CMK (cell line): ENCODE results near the gene BICDL1.
"Not testable (repeated sequence)": the region's sequence is repeated elsewhere in the genome, so short reads cannot be mapped to it uniquely, and the experiment has no call there.

Experiments
- DNase-seq: peaks from one replicate; pipeline ENCODE4 v3.0.0-alpha.2; 2010; ENCODE audit warnings: low read depth

The BICDL1 gene

DNA sequence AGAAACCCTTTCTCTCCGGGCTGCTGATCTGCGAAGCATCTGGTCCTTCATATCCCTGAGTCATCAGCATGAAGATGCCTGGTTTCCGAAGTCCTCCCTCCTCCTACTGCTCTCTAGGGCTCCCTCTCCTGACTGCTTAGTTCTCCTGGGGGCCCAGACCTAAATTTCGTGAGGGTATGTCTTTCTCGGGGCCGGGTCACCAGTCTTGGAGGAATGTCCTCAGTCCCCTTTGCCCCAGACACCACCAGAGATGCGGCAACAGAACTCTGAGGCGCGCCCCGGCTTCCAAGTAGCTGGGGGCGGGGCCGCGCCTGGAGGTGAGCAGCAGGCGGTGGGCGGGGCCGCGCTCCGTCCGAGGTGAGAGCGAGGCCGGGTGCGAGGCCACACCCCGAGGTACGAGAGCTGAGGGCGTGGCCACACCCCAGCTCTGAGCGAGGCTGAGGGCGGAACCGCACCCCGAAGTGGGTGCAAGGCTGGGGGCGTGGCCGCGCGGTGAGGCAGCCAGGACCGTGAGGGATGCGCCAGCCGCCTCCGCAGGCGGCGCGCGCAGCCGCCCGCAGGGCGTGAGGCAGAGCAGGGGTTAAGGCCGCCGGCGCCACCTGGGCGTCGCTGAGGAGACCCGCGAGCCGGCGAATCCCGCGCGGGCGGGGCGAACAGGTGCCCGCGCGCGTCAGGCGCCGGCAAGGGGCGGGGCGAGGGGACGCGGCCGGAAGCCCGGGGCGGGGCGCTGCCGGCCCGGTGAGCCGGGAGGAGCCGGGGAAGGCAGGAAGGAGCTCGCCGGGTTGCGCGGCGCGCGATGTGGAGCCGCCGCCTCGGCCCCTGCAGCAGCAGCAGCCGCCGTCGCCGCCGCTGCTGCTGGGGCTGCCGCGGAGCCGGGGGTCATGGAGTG lies at the start of gene BICDL1:
BICDL1 (plus strand) TSS at position 765 of the 889 bp plus-strand sequence. CDS start 633 bp downstream, outside the sequence.
- DNase-seq = peak; percentile 30

GRCh38 chr12:119940897-119941296 lies 48.1 kb upstream of the BICDL1 start:
- DNase-seq = no peak

GRCh38 chr12:119942386-119942785 lies 46.6 kb upstream of the BICDL1 start:
- DNase-seq = no peak

GRCh38 chr12:119946213-119946612 lies 42.8 kb upstream of the BICDL1 start:
- no peak for DNase-seq

GRCh38 chr12:119949145-119949544 lies 39.9 kb upstream of the BICDL1 start:
- no peak for DNase-seq

DNA sequence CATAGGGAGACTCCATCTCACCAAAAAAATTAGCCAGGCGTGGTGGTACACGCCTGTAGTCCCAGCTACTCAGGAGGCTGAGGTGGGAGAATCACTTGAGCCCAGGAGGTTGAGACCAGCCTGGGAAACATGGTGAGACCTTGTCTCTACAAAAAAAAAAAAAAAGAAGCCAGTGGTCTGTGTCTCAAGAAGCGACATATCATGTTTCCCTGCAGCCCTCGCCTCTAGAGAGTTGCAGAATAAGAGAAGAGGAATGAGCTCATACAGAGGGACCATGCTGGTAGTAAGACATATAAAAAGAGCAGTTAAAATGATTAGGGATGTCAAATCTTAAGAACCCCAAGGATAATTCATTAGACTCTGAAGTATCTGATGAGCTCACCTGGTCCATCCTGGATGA lies 39.4 kb upstream of the BICDL1 start:
- no peak for DNase-seq

- no peak for DNase-seq
Observed at GRCh38 chr12:119956047-119956446, 33.0 kb upstream of the BICDL1 start.

DNA sequence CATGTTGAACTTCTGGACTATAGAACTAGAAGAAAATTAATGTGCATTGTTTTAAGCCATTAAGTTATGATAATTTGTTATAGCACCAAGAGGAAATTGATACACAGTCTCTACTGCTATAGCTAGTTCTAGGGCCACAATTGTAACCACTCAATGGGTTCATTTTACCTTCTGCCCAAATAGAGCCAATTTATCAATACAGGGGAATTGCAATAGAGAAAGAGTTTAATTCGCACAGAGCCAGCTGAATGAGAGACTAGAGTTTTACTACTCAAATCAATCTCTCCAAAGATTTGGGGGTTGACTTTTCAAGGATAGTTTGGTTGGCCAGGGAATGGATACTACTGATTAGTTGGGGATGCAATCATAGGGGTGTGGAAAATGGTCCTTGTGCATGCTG lies 31.9 kb upstream of the BICDL1 start:
- DNase-seq = no peak

GRCh38 chr12:119959435-119959834 lies 29.6 kb upstream of the BICDL1 start:
- DNase-seq = no peak

- no peak for DNase-seq
Observed at GRCh38 chr12:119964123-119964522, 24.9 kb upstream of the BICDL1 start.

GRCh38 chr12:119964929-119965328 lies 24.1 kb upstream of the BICDL1 start:
- DNase-seq = no peak

- no peak for DNase-seq
Observed at GRCh38 chr12:119980242-119980641, 8.8 kb upstream of the BICDL1 start.

DNA sequence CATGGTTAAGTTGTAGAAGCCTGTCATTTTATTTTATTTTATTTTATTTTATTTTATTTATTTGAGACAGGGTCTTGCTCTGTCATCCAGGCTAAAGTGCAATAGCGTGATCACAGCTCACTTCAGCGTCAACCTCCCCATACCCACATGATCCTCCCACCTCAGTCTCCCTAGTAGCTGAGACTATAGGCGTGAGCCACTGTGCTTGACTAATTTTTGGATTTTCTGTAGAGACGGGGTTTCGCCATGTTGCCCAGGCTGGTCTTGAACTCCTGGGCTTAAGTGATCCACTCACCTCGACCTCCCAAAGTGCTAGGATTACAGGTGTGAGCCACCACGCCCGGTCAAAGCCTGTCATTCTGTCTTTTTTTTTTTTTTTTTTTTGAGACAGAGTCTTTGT lies 8.3 kb upstream of the BICDL1 start:
- not testable (repeated sequence) for DNase-seq

- DNase-seq = no peak
Observed at GRCh38 chr12:119989361-119989730, 310 bp downstream of the BICDL1 start.

- DNase-seq = peak; percentile 17
Observed at GRCh38 chr12:119989731-119990381, 820 bp downstream of the BICDL1 start.

DNA sequence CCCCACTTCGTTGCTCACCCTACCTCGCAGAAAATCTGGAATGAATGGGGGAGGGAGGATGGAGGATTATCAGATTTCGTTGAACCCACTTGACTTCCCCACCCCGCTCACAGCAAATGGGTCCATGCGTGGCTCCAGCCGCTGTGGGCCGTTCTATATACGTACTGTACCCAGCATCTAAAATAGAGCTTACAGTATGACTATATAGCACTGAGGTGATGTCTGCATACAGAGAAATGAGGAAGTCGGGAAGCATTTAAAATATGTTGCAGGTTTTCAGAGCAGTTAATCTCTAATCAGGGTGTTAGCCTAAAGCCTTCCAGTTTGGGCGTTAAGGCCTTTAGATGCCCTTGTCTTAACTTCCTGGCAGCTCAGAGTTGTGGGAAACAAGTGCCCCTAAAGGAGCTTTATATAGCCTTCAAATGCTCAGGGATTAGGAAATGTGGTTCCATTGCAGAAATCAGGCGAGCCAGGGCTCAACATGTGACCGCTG lies 1.4 kb downstream of the BICDL1 start:
- no peak for DNase-seq

- no peak for DNase-seq
Observed at GRCh38 chr12:119992129-119992705, 3.2 kb downstream of the BICDL1 start.

- no peak for DNase-seq
Observed at GRCh38 chr12:119994892-119995658, 6.0 kb downstream of the BICDL1 start.

GRCh38 chr12:119996417-119996816 lies 7.4 kb downstream of the BICDL1 start:
- DNase-seq = no peak

- no peak for DNase-seq
Observed at GRCh38 chr12:119998471-119999245, 9.6 kb downstream of the BICDL1 start.

- DNase-seq = no peak
Observed at GRCh38 chr12:120000556-120000955, 11.5 kb downstream of the BICDL1 start.
